NCI-H2107 treated with DMSO at 0.1 percent for 48 hours (cell line): ENCODE results near the gene AARS1.
"Not testable (repeated sequence)": the region's sequence is repeated elsewhere in the genome, so short reads cannot be mapped to it uniquely, and the experiment has no call there.

Source experiments
- DNase-seq: peaks from one replicate; lab custom pipeline; 2025; ENCODE audit not compliant: unreplicated experiment; lab: John Stamatoyannopoulos, UW

Gene AARS1

DNA sequence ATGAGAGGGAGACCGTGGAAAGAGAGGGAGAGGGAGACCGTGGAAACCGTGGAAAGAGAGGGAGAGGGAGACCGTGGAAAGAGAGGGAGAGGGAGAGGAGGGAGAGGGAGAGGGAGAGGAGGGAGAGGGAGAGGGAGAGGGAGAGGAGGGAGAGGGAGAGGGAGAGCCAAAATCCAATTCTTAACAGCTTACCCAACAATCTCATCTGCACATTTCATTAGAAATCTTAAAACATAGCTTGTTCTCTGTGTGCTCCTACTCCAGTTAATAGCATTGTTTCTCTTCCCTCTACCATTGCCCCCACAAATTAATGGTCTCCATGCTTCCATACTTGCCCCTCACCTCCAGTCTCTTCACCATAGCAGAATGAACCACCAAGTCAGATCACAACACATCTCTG, 63.9 kb downstream of the AARS1 start:
- DNase-seq = not testable (repeated sequence)

DNA sequence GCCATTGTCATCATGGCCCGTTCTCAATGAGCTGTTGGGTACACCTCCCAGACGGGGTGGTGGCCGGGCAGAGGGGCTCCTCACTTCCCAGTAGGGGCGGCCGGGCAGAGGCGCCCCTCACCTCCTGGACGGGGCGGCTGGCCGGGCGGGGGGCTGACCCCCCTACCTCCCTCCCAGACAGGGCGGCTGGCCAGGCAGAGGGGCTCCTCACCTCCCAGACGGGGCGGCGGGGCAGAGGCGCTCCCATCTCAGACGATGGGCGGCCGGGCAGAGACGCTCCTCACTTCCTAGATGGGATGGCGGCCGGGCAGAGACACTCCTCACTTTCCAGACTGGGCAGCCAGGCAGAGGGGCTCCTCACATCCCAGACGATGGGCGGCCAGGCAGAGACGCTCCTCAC, 64.7 kb downstream of the AARS1 start:
- not testable (repeated sequence) for DNase-seq

DNA sequence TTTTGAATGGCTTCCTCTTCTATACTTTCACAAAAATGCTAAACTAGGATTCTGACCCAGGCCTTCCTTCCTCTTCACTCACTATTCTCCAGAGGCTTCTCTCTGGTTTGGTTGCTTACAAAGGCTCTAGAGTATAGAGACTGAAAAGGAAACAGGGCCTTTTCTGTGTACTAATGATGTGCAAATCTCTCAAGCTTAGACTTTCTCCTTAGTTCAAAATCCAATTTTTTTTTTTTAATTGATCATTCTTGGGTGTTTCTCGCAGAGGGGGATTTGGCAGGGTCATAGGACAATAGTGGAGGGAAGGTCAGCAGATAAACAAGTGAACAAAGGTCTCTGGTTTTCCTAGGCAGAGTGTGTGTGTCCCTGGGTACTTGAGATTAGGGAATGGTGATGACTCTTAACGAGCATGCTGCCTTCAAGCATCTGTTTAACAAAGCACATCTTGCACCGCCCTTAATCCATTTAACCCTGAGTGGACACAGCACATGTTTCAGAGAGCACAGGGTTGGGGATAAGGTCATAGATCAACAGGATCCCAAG, 65.3 kb downstream of the AARS1 start:
- not testable (repeated sequence) for DNase-seq

DNA sequence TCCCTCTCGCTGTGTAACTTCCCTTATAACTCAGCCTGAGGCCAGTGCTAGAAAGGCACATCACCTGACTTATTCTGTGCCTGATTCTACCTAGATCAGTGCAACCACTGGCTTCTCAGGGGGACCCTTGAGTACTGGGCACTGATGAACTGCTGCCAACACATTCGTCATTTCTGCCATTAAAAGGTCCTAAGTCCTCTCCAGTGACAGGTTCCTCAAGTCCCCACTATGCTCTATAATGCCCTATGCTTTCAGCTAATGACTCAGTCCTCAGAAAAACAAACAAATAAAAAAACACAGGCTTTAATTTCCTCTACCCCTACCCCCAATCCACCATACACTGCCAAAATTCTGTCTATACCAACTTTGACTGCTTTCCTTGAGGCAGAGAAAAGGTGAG, 66.1 kb downstream of the AARS1 start:
- DNase-seq = not testable (repeated sequence)

DNA sequence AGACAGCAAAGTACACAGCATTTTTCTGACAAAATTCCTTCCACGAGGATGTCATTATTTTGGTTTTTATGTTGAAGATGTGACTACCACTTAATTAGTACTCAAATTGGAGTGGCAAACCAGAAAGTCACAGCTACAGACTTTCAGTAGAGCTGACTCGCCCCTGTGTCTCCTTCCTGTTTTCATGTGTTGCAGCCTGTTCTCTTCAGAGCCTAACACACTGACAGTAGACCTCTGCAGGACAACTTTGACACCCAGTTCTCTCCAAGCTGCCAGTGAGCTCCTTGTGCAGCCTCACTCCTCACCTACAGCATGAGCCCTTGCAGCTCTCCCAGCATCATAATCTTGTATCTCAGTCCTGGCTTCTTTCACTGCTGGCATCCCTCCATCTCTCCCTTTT, 66.7 kb downstream of the AARS1 start:
- not testable (repeated sequence) for DNase-seq

DNA sequence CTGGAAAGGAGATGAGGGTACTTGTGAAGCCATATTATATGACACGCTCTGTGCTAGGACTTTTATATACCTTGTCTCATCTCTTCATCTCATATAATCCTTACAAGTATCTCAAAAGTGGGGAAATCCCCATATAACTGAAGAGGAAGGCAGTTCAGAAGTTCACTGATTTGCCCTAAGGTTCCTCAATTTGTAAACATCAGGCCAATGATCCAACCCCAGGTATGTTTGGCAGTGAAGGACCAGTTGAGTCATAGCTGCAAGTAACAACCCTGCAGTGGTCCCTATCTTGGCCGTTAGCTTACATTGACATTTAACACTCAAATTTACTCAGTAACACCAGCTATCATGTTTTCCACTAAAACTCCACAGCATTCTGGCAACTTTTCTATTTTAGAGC, 70.7 kb downstream of the AARS1 start:
- not testable (repeated sequence) for DNase-seq

DNA sequence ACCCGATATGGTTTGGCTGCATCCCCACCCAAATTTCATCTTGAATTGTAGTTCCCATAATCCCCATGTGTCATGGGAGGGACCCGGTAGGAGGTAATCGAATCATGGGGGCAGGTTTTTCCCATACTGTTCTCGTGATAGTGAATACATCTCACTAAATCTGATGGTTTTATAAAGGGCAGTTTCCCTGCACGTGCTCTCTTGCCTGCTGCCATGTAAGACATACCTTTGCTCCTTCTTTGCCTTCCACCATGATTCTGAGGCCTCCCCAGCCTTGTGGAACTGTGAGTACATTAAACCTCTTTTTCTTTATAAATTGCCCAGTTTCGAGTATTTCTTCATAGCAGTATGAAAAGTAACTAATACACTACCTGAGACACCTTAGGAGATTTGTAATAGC, 82.9 kb downstream of the AARS1 start:
- not testable (repeated sequence) for DNase-seq

DNA sequence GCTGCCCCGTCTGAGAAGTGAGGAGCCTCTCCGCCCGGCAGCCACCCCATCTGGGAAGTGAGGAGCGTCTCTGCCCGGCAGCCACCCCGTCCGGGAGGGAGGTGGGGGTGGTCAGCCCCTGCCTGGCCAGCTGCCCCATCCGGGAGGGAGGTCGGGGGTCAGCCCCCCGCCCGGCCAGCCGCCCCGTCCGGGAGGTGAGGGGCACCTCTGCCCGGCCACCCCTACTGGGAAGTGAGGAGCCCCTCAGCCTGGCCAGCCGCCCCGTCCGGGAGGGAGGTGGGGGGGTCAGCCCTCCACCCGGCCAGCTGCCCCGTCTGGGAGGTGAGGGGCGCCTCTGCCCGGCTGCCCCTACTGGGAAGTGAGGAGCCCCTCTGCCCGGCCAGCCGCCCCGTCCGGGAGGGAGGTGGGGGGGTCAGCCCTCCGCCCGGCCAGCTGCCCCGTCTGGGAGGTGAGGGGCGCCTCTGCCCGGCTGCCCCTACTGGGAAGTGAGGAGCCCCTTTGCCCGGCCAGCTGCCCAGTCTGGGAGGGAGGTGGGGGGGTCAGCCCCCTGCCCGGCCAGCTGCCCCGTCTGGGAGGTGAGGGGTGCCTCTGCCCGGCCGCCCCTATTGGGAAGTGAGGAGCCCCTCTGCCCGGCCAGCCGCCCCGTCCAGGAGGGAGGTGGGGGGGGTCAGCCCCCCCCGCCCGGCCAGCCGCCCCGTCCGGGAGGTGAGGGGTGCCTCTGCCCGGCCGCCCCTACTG, 84.5 kb downstream of the AARS1 start:
- not testable (repeated sequence) for DNase-seq

DNA sequence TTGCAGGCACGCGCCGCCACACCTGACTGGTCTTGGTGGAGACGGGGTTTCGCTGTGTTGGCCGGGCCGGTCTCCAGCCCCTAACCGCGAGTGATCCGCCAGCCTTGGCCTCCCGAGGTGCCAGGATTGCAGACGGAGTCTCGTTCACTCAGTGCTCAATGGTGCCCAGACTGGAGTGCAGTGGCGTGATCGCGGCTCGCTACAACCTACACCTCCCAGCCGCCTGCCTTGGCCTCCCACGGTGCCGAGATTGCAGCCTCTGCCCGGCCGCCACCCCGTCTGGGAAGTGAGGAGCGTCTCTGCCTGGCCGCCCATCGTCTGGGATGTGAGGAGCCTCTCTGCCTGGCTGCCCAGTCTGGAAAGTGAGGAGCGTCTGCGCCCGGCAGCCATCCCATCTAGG, 85.3 kb downstream of the AARS1 start:
- not testable (repeated sequence) for DNase-seq

DNA sequence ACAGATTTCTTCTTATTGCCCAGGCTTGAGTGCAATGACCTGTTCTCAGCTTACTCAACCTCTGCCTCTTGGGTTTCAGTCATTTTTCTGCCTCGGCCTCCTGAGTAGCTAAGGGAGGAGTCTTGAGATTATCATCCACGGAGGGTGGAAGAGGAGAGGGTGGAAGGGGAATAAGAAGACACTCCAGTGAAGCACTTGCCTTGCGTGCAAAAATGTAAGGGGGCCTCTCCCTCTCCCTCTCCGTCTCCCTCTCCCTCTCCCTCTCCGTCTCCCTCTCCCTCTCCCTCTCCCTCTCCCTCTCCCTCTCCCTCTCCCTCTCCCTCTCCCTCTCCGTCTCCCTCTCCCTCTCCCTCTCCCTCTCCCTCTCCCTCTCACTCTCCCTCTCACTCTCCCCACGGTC, 85.8 kb downstream of the AARS1 start:
- not testable (repeated sequence) for DNase-seq
